Left forelimb (tissue), 1 donor: Measurements from ENCODE around the gene CD6.
"Not testable (repeated sequence)": the region's sequence is repeated elsewhere in the genome, so short reads cannot be mapped to it uniquely, and the experiment has no call there.

Experiments used
- DNase-seq: peaks from one replicate; pipeline ENCODE4 v3.0.0-alpha.2; 2018; ENCODE audit warnings: low spot score

Gene CD6

DNA sequence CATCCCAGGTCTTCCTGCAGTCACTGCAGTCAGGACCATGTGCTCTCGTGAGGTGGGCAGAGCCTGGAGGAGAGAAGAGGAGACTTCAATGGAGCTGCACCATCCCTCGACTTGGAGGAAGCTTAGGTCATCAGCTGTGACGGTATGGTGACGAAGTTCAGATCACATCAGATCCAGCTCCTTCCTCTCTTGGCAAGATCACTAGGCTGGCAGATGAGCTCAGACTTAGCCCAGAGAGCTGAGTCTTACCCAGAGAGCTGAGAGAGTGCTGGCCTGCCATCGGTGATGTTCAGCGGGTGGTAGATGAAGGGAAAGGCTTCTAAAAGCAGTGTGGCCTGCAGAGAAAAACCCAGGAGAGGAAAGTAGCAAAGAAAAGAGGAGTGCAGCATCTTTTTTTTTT lies 17.7 kb upstream of the CD6 start:
- DNase-seq = no peak

DNA sequence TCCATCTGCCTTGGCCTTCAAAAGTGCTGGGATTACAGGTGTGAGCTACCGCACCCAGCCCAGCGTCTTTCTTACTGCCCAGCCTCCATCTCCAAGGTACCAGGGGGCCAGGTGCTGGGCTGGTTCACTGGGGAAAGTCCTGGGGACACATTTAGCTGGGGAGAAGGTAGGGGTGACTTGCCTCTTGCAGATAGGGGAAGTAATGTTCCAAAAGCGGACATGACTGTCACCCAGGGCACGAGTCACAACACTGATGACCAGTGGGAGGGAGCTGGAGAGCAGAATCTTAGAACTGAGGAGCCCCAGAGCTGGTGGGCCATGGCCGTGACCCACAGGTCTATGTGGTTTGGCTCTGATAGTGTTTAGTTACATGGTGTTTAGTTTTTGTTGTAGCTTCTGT lies 17.1 kb upstream of the CD6 start:
- no peak for DNase-seq

DNA sequence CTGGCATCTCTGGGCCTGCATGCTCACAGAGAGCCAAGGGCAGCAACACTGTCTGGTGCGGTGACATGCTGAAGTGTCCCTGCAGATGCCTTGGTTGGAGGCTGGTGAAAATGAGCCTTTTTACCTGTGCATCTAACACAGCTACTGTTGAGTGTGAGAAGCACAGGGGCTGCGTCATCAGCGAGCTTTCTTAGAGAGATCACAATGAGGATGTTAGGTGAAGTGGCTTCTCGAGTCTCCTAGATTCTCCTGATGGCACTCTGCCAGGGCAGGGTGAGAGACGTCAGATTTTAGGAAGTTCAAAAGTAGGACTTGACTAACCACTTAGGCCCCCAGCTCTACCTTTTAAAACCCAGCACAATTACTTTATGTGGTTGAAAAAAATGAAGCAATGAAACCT lies 15.9 kb upstream of the CD6 start:
- no peak for DNase-seq

DNA sequence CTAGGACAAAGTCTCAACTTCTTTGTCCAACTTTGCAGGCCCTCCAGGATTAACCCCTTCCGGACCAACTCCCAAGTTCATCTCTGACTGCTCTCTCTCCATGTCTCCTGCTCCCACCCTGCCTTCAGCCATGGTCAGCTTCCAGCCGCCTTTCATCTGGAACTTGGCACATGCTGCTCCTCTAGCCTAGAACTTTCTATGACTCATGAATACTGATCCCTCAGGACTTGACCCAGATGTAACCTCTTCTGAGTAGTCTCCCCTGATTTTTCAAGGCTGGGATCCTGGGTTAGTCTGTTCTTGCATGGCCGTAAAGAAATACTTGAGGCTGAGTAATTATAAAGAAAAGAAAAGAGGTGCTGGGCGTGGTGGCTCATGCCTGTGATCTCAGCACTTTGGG lies 14.3 kb upstream of the CD6 start:
- DNase-seq = no peak

DNA sequence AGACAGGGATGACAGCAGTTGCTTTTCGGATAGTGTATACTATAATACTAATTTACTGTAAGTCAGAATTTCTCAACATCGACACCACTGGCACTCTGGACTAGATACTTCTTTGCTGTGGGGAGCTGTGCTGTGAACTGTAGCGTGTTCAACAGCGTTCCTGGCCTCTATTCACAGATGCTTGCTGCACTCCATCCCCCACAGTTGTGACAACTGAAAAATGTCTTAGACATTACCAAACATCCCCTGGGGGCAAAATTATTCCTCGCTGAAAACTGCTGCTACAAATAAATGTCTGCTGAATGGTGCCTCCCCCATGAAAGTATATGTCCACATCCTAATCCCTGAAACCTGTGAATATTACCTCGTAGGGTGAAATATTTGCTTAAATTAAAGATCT lies 12.0 kb upstream of the CD6 start:
- no peak for DNase-seq

DNA sequence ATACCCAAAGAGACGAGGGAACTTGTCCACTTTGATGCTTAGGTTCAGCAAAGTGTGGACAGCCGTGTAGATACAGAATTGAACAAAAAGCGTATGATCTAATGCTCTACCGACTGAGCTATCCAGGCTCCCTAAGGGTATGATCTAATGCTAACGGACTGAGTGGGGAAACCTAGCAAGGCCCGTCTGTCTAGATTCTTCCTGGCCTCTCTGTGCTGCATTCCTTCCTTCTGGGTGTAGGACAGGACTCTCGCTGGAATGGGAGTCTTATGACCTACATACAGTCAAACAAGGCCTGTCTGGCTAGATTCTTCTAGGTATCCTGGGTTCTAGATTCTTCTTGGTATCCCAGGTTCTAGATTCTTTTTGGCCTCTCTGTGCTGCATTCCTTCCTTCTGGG lies 11.1 kb upstream of the CD6 start:
- no peak for DNase-seq

DNA sequence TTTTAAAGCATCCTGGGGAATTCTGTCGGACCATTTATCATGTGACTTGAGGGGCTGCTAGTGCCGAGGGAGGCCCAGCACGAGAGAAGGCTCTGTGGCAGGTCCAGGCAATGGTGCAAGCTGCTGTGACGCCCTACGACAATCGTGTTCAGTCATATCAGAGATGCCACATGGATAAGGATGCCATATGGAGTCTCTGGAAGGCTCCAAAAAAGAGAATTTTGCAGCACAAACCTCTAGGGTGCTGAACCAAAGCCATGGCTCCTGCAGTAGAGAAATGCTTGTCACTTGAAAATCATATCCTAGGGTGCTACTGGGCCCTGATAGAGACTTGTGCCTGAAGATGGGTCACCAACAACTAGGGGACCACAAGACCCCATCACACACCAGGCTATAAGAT lies 6.7 kb upstream of the CD6 start:
- no peak for DNase-seq

DNA sequence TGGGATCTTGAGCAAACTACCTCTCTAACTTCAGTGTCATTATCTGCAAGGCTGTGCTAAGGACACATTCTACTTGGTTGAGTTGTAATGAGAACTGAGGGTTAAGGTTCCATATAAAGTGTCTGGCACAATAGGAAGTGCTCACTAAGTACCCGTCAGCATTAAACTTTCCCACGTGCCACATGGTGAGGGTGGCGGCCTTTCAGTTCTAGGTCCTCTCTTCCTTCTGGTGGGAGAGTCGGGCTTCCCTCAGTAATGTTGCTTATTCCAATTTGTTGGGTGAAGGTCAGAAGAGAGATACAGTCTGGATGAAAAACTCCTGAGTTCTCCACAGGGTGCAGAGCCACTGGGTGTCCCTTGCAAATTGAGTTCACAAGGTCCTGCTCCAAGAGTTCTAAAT lies 4.6 kb upstream of the CD6 start:
- DNase-seq = no peak

DNA sequence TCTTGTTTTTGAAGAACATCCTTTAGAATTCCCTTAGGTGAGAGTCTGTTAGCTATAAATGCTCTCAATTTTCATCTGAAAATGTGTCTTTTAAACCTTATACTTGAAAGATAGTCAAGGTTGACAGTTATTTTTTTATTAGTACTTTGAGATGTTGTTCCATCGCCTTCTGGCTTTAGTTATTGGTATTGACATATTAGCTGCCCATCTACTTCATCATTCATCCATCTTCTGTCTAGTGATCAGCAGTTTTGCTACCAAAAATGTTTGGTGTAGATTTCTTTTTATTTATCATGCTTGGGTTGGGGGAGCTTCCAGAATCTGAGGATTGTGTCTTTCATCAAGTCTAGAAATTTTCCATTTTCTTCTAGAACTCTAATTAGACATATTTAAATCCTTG lies 3.3 kb upstream of the CD6 start:
- DNase-seq = no peak

DNA sequence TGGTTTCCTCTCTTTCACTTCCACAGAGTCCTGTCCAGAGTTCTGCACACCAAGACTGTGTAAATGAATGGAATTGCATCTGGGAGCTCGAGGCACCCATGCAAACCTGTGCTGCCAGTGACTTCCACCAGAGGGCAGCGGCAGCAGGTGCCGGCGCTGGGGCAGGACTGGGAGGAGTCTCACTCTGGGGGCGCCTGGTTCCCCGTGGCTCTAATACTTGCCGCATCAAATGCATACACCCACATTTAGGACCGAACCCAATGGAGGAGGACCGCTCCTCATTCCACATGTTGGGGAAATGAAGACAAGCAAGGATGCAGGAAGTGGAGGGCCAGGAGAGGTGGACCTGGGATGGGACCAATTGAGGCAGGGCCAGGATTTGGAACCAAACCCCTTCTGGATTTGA lies 1.1 kb upstream of the CD6 start:
- no peak for DNase-seq

DNA sequence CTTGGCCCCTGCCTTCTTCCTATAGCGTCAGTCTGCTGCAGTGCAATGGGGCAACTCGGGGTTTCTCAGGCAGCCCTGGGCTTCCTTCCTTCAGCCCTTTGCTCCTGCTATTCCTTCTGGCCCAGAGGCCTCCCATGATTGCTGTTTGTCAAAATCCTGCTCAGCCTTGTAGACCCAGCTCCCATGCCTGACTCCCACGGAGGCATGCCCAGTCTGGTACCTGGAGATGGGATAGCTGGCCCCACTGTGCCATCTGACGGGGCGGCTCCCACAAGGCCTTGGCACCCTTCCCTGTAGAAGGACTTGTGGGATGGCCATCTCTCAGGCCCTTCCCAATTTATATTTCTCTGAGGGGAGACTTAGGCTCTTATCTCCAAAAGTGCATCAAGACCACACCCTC lies 590 bp upstream of the CD6 start:
- DNase-seq = no peak

DNA sequence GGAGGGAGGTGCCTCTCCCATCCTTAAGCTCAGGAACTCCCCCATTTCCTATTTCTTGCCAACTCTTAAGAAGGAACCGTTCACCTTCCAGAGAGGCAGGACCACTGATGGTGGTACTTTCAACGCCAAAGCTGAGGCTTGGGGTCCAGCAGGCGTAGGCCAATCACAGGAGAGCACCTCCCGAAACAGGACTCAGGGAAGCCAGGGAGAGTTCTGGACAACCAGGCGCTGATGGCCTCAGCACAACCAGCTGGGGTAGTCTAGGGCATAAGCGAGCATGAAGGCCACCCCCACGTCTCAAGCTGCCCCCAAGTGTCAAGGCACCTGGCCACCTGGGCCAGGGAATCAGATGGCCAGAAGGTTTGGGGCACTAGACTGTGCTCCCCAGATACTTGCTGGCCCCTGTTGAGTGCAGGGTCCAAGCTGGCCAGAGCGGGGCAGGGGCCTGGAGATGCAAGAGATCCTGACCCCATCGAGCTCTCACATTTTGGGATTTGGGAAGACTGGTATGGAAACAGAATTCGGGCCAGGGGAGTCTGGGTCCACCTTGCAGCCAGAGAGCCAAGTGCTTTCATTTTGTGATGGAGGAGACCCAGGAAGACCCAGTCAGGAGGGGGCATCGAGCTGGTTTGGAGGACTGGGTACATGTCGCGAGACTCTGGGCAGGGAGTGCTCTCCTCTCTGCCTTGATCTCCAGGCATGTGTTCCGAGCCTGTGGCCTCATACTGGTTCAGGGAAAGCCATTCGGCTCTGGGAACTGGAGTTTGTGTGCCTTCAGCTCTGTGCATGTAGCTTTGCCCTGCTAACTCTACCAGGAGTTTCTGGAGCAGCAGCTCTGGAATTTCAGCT lies 926 bp downstream of the CD6 start:
- no peak for DNase-seq

DNA sequence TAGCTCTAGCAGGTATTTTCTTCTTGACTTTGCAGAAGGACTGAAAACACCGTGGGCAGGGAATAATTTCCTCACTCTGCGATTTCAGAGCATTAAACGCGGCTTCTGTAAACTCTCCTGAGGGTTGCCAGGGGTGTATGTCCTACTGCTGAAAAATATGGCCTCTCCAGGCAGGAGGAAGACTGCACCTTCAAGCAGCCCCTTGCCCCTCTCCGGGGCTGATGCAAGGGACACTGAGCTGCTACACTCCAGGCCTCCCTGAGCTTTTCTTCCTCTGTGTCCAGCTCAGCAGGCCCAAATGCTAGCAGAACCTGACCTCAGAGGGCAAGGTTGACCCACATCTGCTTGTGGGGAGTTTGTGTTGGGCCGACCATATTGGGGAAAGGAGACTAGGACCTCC lies 2.2 kb downstream of the CD6 start:
- DNase-seq = no peak

DNA sequence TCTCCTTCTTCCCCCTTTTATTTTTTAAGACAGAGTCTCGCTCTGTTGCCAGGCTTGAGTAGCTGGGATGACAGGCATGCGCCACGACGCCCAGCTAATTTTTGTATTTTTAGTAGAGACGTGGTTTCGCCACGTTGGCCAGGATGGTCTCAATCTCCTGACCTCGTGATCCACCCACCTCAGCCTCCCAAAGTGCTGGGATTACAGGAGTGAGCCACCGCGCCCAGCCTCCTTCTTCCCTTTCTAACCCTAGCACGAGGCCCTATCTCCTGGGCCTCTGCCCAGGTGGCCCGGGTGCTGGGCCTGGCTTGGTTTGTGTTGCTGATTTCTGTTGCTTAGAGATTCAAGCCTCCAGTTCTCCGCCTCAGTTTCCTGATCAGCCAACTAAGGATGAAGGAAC lies 2.8 kb downstream of the CD6 start:
- not testable (repeated sequence) for DNase-seq

DNA sequence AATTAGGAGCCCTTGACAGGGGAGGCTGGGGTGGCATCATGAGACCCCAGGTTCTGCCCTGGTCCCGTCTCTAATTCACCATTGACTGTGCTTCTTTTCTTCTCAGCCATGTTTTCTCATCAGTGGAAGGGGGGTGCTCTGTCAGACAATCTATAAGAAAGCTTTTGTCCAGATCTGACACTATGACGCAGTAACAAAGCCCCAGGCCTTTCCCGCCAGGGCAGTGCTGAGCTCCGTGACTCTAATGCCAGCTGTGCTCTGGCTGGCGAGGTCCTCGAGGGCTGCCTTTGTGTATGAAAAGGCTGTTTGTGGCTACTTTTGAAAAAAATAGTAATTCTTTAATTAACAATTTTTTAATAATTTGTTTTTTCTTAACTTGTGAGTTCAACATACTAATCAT lies 3.2 kb downstream of the CD6 start:
- DNase-seq = no peak

DNA sequence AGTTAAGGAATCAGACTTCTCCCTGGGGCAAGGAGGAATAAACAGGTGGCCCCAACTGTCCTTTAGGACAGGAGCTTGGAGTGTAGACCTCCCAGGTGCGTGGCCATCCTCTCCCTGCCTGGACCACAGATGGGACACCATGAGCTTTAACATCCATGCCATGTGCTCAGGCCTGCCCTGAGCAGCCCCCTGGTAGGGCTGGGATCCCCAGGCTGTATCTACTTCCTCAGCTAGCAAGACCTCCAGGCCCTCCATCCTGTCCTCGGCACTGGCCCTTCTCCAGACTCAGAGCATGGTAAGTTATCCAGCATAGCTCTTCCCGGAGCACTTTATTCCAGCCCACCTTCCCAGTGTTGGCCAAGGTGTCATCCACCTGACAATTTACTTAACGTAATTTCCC lies 5.7 kb downstream of the CD6 start:
- no peak for DNase-seq

DNA sequence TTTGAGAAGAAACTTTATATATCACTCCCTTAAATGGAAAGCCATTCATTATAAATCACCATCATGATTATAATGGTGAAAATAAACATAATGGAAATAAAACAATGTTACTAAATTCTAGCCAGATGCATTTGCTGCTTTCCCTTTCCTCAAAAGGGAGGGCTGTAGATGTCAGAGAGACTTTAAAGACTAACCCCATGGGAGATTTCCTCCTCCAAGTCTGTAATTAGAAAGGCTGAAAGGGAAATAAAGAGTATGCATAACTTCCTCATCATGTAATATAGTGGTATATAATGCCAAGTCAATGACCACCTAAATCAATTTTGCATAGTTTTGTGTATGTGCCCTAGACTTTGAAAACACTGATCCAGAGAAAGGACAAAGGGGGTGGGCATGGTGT lies 6.4 kb downstream of the CD6 start:
- DNase-seq = no peak

DNA sequence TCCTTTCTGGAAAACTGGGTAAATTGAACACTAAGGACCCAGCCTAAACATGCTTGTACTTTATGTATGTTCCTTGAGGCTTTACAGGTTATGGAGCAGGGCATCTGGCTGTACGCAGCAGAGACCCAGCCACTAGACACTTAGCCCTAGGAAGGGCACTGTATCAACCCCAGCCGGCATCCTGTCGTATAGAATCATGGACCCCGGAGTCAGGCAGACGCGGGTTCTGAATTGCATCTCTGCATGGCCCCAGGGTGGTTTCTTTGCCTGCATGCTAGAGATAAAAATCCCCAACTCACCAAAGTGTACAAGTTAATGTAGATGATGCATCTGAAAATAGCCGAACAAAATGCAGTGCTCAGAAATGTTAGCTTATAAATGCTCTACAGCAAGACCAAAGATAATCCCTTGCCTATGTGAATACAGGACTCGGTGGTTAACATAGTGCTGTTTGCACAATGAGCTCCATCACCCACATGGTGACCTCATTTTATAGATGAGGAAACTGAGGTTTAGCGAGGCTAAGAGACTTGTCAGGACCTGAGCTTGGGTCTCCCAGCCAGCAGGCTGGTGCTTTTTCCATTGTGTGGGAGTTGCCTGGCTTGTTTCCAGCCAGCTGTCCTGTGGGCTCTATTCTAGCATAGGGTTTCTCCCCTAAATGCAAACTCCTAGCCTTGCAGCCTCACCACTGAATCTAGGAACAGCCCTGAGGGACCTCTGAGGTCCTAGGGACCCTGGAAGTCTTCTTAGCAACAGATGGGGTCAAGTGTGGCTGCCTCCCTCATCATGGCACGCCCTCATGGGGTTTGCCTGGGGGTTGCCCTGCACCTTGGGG lies 7.3 kb downstream of the CD6 start:
- DNase-seq = no peak

DNA sequence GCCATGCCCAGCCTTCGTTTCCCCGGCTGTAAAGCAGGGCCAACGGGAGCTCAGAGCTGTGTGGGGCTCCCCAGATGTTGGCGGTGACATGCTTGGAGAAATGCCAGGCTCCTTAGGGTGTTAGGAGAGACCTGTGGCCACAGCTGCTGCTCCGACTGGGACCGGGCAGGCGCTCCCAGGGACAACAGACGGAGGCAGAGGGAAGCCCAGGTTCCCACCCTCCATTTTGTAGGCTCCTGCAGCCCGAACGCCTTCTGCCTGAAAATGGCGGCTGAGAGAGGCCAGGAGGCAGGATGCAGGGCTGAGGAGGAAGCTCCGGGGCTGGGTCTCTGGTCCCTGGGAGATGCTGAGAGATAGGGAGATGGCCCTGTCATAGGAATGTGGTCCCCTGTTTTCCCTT lies 10.0 kb downstream of the CD6 start:
- no peak for DNase-seq

DNA sequence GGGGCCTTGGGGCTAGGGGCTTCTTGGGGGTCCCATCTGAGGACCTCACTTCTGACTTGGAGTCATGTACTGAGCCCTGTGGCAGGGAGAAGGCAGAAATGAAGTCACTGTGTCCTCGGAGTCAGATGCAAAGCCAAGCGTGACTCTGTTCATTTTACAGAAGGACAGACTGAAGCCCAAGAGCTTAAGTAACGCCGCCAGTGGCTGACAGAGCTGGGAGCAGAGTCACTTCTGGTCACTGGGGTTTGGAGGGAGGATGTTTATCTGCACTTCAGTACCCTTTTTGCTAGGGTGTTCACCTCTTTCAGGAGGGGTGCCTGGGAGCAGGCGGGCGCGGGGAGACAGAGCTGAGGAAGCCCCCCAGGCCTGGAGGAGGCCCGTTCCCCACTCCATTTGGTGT lies 10.7 kb downstream of the CD6 start:
- DNase-seq = no peak

DNA sequence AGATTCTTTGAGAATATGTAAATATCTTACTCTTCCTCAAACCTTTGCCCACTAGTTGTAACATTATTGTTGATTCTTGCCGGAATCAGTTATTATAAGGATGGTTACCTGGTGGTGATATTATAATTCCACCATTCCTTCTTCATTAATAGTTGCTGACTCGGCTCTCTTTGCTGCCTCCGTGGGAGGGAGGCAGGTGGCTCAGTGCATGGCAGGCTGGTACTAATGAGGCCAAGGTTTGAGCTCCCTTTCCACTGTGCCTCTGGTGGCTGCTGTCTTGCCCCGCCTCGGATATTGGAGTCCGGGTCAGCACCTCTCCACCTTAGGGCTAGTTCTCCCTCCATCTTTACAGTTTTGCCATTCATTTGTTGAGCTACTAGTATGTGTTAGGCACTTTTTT lies 12.7 kb downstream of the CD6 start:
- no peak for DNase-seq

DNA sequence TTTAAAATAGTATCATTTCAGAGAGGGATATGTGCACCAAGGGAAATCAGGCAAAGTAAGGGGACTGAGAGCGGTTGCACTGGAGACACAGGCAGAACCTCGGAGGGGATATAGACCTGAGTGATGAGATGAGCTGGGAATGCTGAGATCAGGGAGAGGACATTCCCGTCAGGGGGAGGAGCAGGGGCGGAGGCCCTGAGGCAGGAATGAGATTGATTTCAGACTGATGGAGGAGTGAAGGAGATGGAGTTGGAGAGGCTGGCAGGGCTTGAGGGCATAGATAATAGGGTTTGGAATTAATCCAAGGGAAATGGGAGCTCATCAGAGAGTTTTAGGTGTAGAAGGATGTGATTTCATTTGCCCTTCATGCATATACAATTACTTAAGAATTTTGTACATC lies 13.2 kb downstream of the CD6 start:
- DNase-seq = no peak

DNA sequence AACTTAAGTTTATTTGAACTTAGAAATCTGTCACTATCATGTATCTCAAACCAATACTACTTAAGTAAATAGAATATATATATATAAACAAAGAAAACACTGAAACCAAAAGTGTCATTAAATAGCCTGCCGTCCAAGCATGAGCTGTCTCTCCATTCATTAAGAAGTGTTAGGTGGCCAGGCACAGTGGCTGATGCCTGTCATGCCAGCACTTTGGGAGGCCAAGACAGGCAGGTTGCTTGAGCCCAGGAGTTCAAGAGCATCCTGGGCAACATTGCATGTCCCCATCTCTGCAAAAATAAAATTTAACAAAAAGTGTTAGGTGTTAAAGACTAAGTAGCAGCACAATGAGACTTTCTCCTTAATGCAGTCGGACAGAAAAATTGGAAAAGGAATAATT lies 14.0 kb downstream of the CD6 start:
- no peak for DNase-seq
